ENCODE results near the gene RNASEL.
A peak's percentile ranks its signal among the peaks of the same experiment; 100 is the strongest.

Gene RNASEL

GRCh38 chr1:182629499-182630096 lies 40.5 kb upstream of the RNASEL start:
- H3K4me1 ChIP-seq (ENCODE audit: control insufficient read depth, insufficient read depth, low read length): peaks cover 4% of the 10 kb centered on the region; the same call in 1 of the 2 replicates
- no peaks in the 10 kb centered on the region for H3K9me3 ChIP-seq (ENCODE audit: control insufficient read depth, insufficient read depth, low read depth, low read length)
- POLR2A ChIA-PET: no interaction called here
- no peak overlapping the region for H3K4me3 ChIP-seq (ENCODE audit: low read depth, low read length)
- no peaks in the 10 kb centered on the region for H3K36me3 ChIP-seq (ENCODE audit: control insufficient read depth in 2 of 2, insufficient read depth in 1 of 2, low read length in 2 of 2)
- CTCF ChIA-PET: interaction anchor here (1.1 kb wide), 1 partner anchor 18 kb away, joined by 4 read pairs; no protein-coding TSS in a partner anchor
- TF ChIP-seq REPIN1 (tag by site-specific recombination; IDR thresholded peaks at IDR 0.05; ENCODE audit: low read depth): no peak
- no peak for TF ChIP-seq GLI2 (tag by site-specific recombination; IDR thresholded peaks at IDR 0.05; ENCODE audit: borderline replicate concordance, low read depth)
- 0 out of 2 replicates have a peak, but pooled peaks have one; percentile 24 for TF ChIP-seq ZNF501 (tag by site-specific recombination; IDR thresholded peaks at IDR 0.05)
- no peak for TF ChIP-seq ZNF560 (tag by site-specific recombination; IDR thresholded peaks at IDR 0.05; ENCODE audit: borderline replicate concordance)
- TF ChIP-seq ZNF274 (IDR thresholded peaks at IDR 0.05; ENCODE audit: low read length): no peak
- no peak for TF ChIP-seq ZNF274 (tag by site-specific recombination; IDR thresholded peaks at IDR 0.05; ENCODE audit: borderline replicate concordance)
- no peak for TF ChIP-seq ZNF610 (tag by site-specific recombination; IDR thresholded peaks at IDR 0.05; ENCODE audit: borderline replicate concordance)
- TF ChIP-seq FEZF1 (tag by site-specific recombination; IDR thresholded peaks at IDR 0.05): no peak
- 0 out of 2 replicates have a peak, but pooled peaks have one; percentile 30 for TF ChIP-seq KLF16 (tag by site-specific recombination; IDR thresholded peaks at IDR 0.05)
- TF ChIP-seq SP2 (tag by site-specific recombination; IDR thresholded peaks at IDR 0.05): no peak
- TF ChIP-seq ZNF623 (tag by site-specific recombination; IDR thresholded peaks at IDR 0.05): no peak
- peak; percentile 66 for TF ChIP-seq EGR2 (tag by site-specific recombination; IDR thresholded peaks at IDR 0.05; ENCODE audit: low read depth)
- TF ChIP-seq ZNF391 (tag by site-specific recombination; IDR thresholded peaks at IDR 0.05; ENCODE audit: borderline replicate concordance, low read depth): no peak
- peak; percentile 84 for TF ChIP-seq ZFHX2 (tag by site-specific recombination; conservative IDR thresholded peaks at IDR 0.05)
- no peak for TF ChIP-seq ZNF423 (tag by site-specific recombination; IDR thresholded peaks at IDR 0.05)
- no peak for TF ChIP-seq ZNF324 (tag by site-specific recombination; IDR thresholded peaks at IDR 0.05)
- no peak for TF ChIP-seq PRDM10 (tag by site-specific recombination; IDR thresholded peaks at IDR 0.05)
- no peak for TF ChIP-seq ZNF148 (tag by site-specific recombination; IDR thresholded peaks at IDR 0.05; ENCODE audit: borderline replicate concordance)
- no peak for TF ChIP-seq ZNF692 (tag by site-specific recombination; IDR thresholded peaks at IDR 0.05)
- no peak for TF ChIP-seq ZNF830 (tag by site-specific recombination; IDR thresholded peaks at IDR 0.05; ENCODE audit: low read depth)
- TF ChIP-seq ZNF140 (tag by site-specific recombination; IDR thresholded peaks at IDR 0.05): no peak
- TF ChIP-seq ZNF335 (tag by site-specific recombination; conservative IDR thresholded peaks at IDR 0.05): peak; percentile 70
- H3K27ac ChIP-seq (ENCODE audit: extremely low read depth, low read depth, low read length): no peak overlapping the region; the same call in 1 of the 2 replicates

All from HEK293 (cell line).